SH-SY5Y (cell line): ENCODE measurements around the gene KREMEN2.

ENCODE experiments used
- GATA2 ChIP-seq: IDR thresholded peaks from 2 replicates; pipeline ENCODE4 v1.6.1; 2011; ENCODE audit warnings: mild to moderate bottlenecking, low read depth, low read length
- GATA3 ChIP-seq: IDR thresholded peaks from 2 replicates; pipeline ENCODE4 v1.6.1; 2011; ENCODE audit warnings: low read depth, mild to moderate bottlenecking, low read length, moderate library complexity

DNA sequence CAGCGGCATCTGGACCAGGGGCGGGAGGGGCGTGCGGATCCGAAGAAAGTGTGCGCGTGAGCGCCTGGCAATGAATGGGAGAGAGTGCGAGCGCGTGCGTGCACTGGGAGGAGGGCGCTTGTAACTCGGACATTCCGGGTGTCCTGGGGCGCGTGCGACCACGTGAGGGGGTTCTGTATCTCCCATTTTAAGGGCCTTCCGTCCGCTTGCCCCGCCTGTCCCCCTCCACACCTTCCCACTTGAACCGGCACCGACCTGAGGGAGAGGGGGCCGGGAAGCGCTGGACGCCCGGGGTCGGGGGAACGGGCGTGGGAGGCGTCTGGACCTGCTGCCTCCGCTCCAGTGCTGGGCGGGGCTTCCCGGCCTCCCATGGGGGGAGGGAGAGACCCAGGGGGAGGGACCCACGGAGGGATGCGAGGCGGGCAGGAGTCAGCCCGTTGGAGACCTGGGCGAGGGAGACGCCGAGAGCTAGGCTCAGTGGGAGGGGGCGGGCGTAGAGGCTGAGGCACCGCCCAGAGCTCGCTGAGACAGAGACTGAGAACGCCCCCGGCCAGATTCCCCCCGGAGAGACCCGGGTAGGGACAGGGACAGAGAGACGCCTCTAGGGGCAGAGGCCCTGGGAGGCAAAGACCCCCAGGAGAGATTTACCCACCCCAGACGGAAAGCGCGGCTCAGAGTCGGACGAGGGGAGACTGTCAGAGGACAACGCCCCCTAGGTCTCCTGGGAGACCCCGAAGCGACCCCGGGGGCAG, at the start of gene KREMEN2:
- TF ChIP-seq GATA2 (no peak), GATA3 (no peak)
